Neural cell (in vitro differentiated cells): ENCODE results near the gene SDK1. TPM values are rescaled to one million over a fixed set of nuclear protein-coding genes. Genes with fewer than 3 reads are reported as not detected.

Experiments
- H2AFZ ChIP-seq: fragments of 200-600, 300-800 bp; sonication (generic), shearing (Covaris generic); 2 replicates; pipeline ENCODE4 v1.6.0; 2014; ENCODE audit warnings: low read depth, mild to moderate bottlenecking, antibody characterized with exemption, low read length, moderate library complexity
- H3F3A ChIP-seq: fragments of 200-600 bp; shearing (Covaris generic); 2 replicates; pipeline ENCODE4 v1.6.1; 2016; ENCODE audit warnings: mild to moderate bottlenecking, moderate library complexity, mixed read lengths, antibody characterized with exemption, low read length; ENCODE audit not compliant: insufficient read depth, poor library complexity, severe bottlenecking
- H3K27ac ChIP-seq: fragments of 200-600, 300-800 bp; sonication (generic), shearing (Covaris generic); 2 replicates; pipeline ENCODE4 v1.5.1; 2014; ENCODE audit warnings: mild to moderate bottlenecking, low read length, moderate library complexity
- H3K27me3 ChIP-seq: fragments of 300-800, 200-600 bp; sonication (generic), shearing (Covaris generic); 2 replicates; pipeline ENCODE4 v1.6.0; 2014; ENCODE audit warnings: mild to moderate bottlenecking, low read depth, low read length, moderate library complexity; ENCODE audit not compliant: insufficient read depth
- H3K36me3 ChIP-seq: fragments of 300-800, 200-600 bp; sonication (generic), shearing (Covaris generic); 2 replicates; pipeline ENCODE4 v1.5.1; 2014; ENCODE audit warnings: mild to moderate bottlenecking, antibody characterized with exemption, low read length, moderate library complexity; ENCODE audit not compliant: insufficient read depth
- H3K4me2 ChIP-seq: fragments of 300-800, 200-600 bp; sonication (generic), shearing (Covaris generic); 2 replicates; pipeline ENCODE4 v1.6.0; 2014; ENCODE audit warnings: mild to moderate bottlenecking, low read length
- H3K4me3 ChIP-seq: fragments of 300-800, 200-600 bp; sonication (generic), shearing (Covaris generic); 2 replicates; pipeline ENCODE4 v1.5.1; 2014; ENCODE audit warnings: mild to moderate bottlenecking, low read length, moderate library complexity
- H3K79me2 ChIP-seq: fragments of 200-600 bp; shearing (Covaris generic); replicated peaks from 2 replicates; pipeline ENCODE4 v1.6.0; 2014; ENCODE audit warnings: mild to moderate bottlenecking, low read length, moderate library complexity; ENCODE audit not compliant: insufficient read depth
- H3K9ac ChIP-seq: fragments of 300-800, 200-600 bp; sonication (generic), shearing (Covaris generic); 2 replicates; pipeline ENCODE4 v1.6.1; 2016; ENCODE audit warnings: mild to moderate bottlenecking, low read length, mixed read lengths
- H3K9me2 ChIP-seq: fragments of 200-600 bp; shearing (Covaris generic); 2 replicates; pipeline ENCODE4 v1.6.1; 2016; ENCODE audit warnings: mild to moderate bottlenecking, low read length, mixed read lengths; ENCODE audit not compliant: insufficient read depth
- H3K9me3 ChIP-seq: fragments of 200-600, 300-800 bp; sonication (generic), shearing (Covaris generic); 2 replicates; pipeline ENCODE4 v1.6.1; 2016; ENCODE audit warnings: mild to moderate bottlenecking, mixed run types, low read length, moderate library complexity, mixed read lengths
- H4K20me1 ChIP-seq: fragments of 200-600 bp; shearing (Covaris generic); 2 replicates; pipeline ENCODE4 v1.6.1; 2016; ENCODE audit warnings: mild to moderate bottlenecking, mixed run types; ENCODE audit not compliant: insufficient read depth
- EP300 ChIP-seq: fragments of 450-650 bp; conservative IDR thresholded peaks from 2 replicates; pipeline ENCODE4 v1.6.1; 2014; ENCODE audit warnings: antibody characterized with exemption, mild to moderate bottlenecking, moderate library complexity; ENCODE audit not compliant: poor library complexity, severe bottlenecking
- EZH2 ChIP-seq: fragments of 200-600, 300-800 bp; shearing (Covaris generic), sonication (generic); IDR thresholded peaks from 2 replicates; pipeline ENCODE4 v1.6.1; 2014; ENCODE audit warnings: antibody characterized with exemption, low read length, borderline replicate concordance, mild to moderate bottlenecking; ENCODE audit not compliant: insufficient read depth, poor library complexity, severe bottlenecking
- MXI1 ChIP-seq: fragments of 450-650 bp; conservative IDR thresholded peaks from 2 replicates; pipeline ENCODE4 v1.6.1; 2014; ENCODE audit warnings: antibody characterized with exemption, mild to moderate bottlenecking; ENCODE audit not compliant: poor library complexity, severe bottlenecking
- POLR2AphosphoS5 ChIP-seq: IDR thresholded peaks from 2 replicates; pipeline ENCODE4 v1.6.1; 2012
- RAD21 ChIP-seq: fragments of 450-650 bp; conservative IDR thresholded peaks from 2 replicates; pipeline ENCODE4 v1.6.1; 2014; ENCODE audit warnings: antibody characterized with exemption, mild to moderate bottlenecking, moderate library complexity
- SMC3 ChIP-seq: fragments of 450-650 bp; conservative IDR thresholded peaks from 2 replicates; pipeline ENCODE4 v1.6.1; 2014; ENCODE audit warnings: antibody characterized with exemption, mild to moderate bottlenecking, moderate library complexity; ENCODE audit not compliant: poor library complexity
- TAF1 ChIP-seq: IDR thresholded peaks from 2 replicates; pipeline ENCODE4 v1.6.1; 2012; ENCODE audit warnings: low read depth
- polyA plus RNA-seq: library from polyadenylated mRNA; depleted of rRNA; stranded (reverse); fragments of >200 nt; gene quantifications from 2 replicates; pipeline ENCODE4 v1.2.3, GENCODE V29; 2014
- TF ChIP-seq, protein P1 (sequence below): IDR thresholded peaks from 2 replicates; pipeline ENCODE4 v1.6.1; 2012; ENCODE audit warnings: borderline replicate concordance
- TF ChIP-seq, protein P2 (sequence below): fragments of 450-650 bp; IDR thresholded peaks from 2 replicates; pipeline ENCODE4 v1.5.1; 2014; ENCODE audit warnings: antibody characterized with exemption, mild to moderate bottlenecking, moderate library complexity; ENCODE audit not compliant: poor library complexity, severe bottlenecking

Gene SDK1
- polyA plus RNA-seq, 1 donor from 2014 or later: 2.7 TPM

DNA sequence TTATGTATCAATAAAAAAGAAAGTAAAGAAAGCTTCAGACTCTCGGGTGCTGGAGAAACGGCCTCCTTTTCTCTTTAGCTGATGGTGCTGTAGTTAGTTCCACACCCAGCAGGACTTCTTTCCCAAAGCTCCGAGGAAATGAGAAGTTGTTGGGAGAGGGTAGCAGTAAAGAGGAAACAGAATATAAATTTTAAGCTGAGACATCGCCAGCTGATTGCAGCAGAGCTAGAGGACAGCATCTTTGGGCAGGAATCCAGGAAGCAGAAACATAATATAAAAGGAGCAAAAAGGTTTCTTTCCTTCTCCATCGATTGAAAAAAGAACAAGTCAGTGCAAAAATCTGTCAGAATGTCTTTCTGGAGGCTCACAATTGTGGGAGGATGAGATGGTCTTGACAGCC is 764.1 kb downstream of the SDK1 start:
- H3K36me3 ChIP-seq: no peaks in the 10 kb centered on the region
- H3K9ac ChIP-seq: no peak overlapping the region
- H3K27me3 ChIP-seq: no peaks in the 10 kb centered on the region
- H2AFZ ChIP-seq: no peak overlapping the region
- no peaks in the 10 kb centered on the region for H3K9me3 ChIP-seq
- TF ChIP-seq EP300: no peak
- TF ChIP-seq RAD21: no peak
- TF ChIP-seq EZH2: no peak
- TF ChIP-seq, protein P1, sequence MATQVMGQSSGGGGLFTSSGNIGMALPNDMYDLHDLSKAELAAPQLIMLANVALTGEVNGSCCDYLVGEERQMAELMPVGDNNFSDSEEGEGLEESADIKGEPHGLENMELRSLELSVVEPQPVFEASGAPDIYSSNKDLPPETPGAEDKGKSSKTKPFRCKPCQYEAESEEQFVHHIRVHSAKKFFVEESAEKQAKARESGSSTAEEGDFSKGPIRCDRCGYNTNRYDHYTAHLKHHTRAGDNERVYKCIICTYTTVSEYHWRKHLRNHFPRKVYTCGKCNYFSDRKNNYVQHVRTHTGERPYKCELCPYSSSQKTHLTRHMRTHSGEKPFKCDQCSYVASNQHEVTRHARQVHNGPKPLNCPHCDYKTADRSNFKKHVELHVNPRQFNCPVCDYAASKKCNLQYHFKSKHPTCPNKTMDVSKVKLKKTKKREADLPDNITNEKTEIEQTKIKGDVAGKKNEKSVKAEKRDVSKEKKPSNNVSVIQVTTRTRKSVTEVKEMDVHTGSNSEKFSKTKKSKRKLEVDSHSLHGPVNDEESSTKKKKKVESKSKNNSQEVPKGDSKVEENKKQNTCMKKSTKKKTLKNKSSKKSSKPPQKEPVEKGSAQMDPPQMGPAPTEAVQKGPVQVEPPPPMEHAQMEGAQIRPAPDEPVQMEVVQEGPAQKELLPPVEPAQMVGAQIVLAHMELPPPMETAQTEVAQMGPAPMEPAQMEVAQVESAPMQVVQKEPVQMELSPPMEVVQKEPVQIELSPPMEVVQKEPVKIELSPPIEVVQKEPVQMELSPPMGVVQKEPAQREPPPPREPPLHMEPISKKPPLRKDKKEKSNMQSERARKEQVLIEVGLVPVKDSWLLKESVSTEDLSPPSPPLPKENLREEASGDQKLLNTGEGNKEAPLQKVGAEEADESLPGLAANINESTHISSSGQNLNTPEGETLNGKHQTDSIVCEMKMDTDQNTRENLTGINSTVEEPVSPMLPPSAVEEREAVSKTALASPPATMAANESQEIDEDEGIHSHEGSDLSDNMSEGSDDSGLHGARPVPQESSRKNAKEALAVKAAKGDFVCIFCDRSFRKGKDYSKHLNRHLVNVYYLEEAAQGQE: no peak
- TF ChIP-seq MXI1: no peak
- TF ChIP-seq POLR2AphosphoS5: no peak
- TF ChIP-seq TAF1: no peak
- TF ChIP-seq, protein P2, sequence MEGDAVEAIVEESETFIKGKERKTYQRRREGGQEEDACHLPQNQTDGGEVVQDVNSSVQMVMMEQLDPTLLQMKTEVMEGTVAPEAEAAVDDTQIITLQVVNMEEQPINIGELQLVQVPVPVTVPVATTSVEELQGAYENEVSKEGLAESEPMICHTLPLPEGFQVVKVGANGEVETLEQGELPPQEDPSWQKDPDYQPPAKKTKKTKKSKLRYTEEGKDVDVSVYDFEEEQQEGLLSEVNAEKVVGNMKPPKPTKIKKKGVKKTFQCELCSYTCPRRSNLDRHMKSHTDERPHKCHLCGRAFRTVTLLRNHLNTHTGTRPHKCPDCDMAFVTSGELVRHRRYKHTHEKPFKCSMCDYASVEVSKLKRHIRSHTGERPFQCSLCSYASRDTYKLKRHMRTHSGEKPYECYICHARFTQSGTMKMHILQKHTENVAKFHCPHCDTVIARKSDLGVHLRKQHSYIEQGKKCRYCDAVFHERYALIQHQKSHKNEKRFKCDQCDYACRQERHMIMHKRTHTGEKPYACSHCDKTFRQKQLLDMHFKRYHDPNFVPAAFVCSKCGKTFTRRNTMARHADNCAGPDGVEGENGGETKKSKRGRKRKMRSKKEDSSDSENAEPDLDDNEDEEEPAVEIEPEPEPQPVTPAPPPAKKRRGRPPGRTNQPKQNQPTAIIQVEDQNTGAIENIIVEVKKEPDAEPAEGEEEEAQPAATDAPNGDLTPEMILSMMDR: no peak
- TF ChIP-seq SMC3: no peak
- H3F3A ChIP-seq: no peaks in the 10 kb centered on the region
- H3K79me2 ChIP-seq: no peaks in the 10 kb centered on the region
- no peaks in the 10 kb centered on the region for H3K9me2 ChIP-seq
- H4K20me1 ChIP-seq: no peaks in the 10 kb centered on the region
- no peak overlapping the region for H3K4me3 ChIP-seq
- H3K27ac ChIP-seq: no peak overlapping the region
- H3K4me2 ChIP-seq: no peak overlapping the region

DNA sequence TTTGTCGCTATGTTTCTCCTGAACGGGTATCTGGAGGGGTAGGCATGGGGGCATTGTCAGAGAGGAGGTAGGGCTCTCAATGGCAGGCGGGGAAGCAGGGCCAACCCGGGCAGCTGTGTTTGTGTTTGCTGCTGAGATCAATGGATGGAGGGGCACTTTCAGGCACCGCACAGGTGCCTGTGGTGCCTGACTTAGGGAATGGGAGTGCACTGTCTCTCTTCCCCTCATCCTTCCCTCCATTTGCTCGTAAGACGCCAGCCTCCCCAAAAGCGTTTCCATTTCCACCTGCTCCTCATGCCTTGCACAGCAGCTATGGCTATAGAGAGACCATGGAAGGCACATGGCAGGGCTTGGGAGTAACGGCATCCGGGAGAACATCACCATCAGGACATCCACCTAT is 765.2 kb downstream of the SDK1 start:
- H3K9me3 ChIP-seq: no peaks in the 10 kb centered on the region
- H3K4me3 ChIP-seq: no peak overlapping the region

More for the DNA sequence above, 765.2 kb downstream of the SDK1 start:
- TF ChIP-seq EP300 (no peak), MXI1 (no peak)
- Histone ChIP-seq H3K27ac (no peak overlapping the region), H3K9me2 (no peaks in the 10 kb centered on the region), H3K4me2 (no peak overlapping the region), H3K79me2 (no peaks in the 10 kb centered on the region), H3F3A (no peaks in the 10 kb centered on the region), H3K27me3 (no peaks in the 10 kb centered on the region), H3K36me3 (no peaks in the 10 kb centered on the region), H4K20me1 (no peaks in the 10 kb centered on the region), H2AFZ (no peak overlapping the region), H3K9ac (no peak overlapping the region)
